HepG2 (cell line): ENCODE results near the gene ODC1. TPM values are rescaled to one million over a fixed set of nuclear protein-coding genes. Genes with fewer than 3 reads are reported as not detected.

Experiments used
- BRD4 ChIP-seq: sonication (generic); formaldehyde crosslinking; IDR thresholded peaks from 2 replicates; pipeline ENCODE4 v1.4.0; 2020; ENCODE audit warnings: missing genetic modification reagents
- CBFB ChIP-seq: sonication (generic); formaldehyde crosslinking; IDR thresholded peaks from 2 replicates; pipeline ENCODE4 v1.4.0; 2020; ENCODE audit warnings: missing genetic modification reagents
- DR1 ChIP-seq: sonication (generic); formaldehyde crosslinking; IDR thresholded peaks from 2 replicates; pipeline ENCODE4 v1.8.0; 2021; ENCODE audit warnings: mild to moderate bottlenecking, missing genetic modification reagents, inconsistent platforms
- GLI4 ChIP-seq: sonication (generic); formaldehyde crosslinking; IDR thresholded peaks from 2 replicates; pipeline ENCODE4 v1.5.1; 2020; ENCODE audit warnings: missing genetic modification reagents, mild to moderate bottlenecking, moderate library complexity, borderline replicate concordance
- JUNB ChIP-seq: sonication (generic); formaldehyde crosslinking; IDR thresholded peaks from 2 replicates; pipeline ENCODE4 v1.8.0; 2022; ENCODE audit warnings: missing genetic modification reagents, mild to moderate bottlenecking, borderline replicate concordance
- JUND ChIP-seq: sonication (generic); formaldehyde crosslinking; IDR thresholded peaks from 2 replicates; pipeline ENCODE4 v1.8.0; 2022; ENCODE audit warnings: mild to moderate bottlenecking, missing genetic modification reagents
- LBX2 ChIP-seq: sonication (generic); formaldehyde crosslinking; IDR thresholded peaks from 2 replicates; pipeline ENCODE4 v1.5.0; 2020; ENCODE audit warnings: missing genetic modification reagents, mild to moderate bottlenecking, borderline replicate concordance
- MED8 ChIP-seq: sonication (generic); formaldehyde crosslinking; IDR thresholded peaks from 2 replicates; pipeline ENCODE4 v1.8.1; 2023; ENCODE audit warnings: mild to moderate bottlenecking, missing genetic modification reagents; ENCODE audit not compliant: insufficient replicate concordance
- MEIS2 ChIP-seq: sonication (generic); formaldehyde crosslinking; IDR thresholded peaks from 2 replicates; pipeline ENCODE4 v1.9.0; 2021; ENCODE audit warnings: mild to moderate bottlenecking, missing genetic modification reagents
- MTA3 ChIP-seq: sonication (generic); formaldehyde crosslinking; IDR thresholded peaks from 2 replicates; pipeline ENCODE4 v1.4.0; 2020; ENCODE audit warnings: missing genetic modification reagents
- NR0B2 ChIP-seq: sonication (generic); formaldehyde crosslinking; IDR thresholded peaks from 2 replicates; pipeline ENCODE4 v1.4.0; 2020; ENCODE audit warnings: mild to moderate bottlenecking, missing genetic modification reagents
- PAF1 ChIP-seq: IDR thresholded peaks from 2 replicates; pipeline ENCODE4 v1.6.1; 2016; ENCODE audit warnings: missing genetic modification reagents, missing compliant biosample characterization
- PBX3 ChIP-seq: sonication (generic); formaldehyde crosslinking; IDR thresholded peaks from 2 replicates; pipeline ENCODE4 v1.8.1; 2023; ENCODE audit warnings: missing genetic modification reagents, inconsistent platforms, borderline replicate concordance
- SP4 ChIP-seq: sonication (generic); formaldehyde crosslinking; IDR thresholded peaks from 2 replicates; pipeline ENCODE4 v1.8.1; 2023; ENCODE audit warnings: mild to moderate bottlenecking, missing genetic modification reagents
- TERF1 ChIP-seq: sonication (generic); formaldehyde crosslinking; IDR thresholded peaks from 2 replicates; pipeline ENCODE4 v1.8.0; 2022; ENCODE audit warnings: mild to moderate bottlenecking, missing genetic modification reagents, moderate library complexity
- ZHX1 ChIP-seq: sonication (generic); formaldehyde crosslinking; IDR thresholded peaks from 2 replicates; pipeline ENCODE4 v1.8.1; 2022; ENCODE audit warnings: low read depth, mild to moderate bottlenecking, missing genetic modification reagents
- ZNF180 ChIP-seq: sonication (generic); formaldehyde crosslinking; IDR thresholded peaks from 2 replicates; pipeline ENCODE4 v1.4.0; 2020; ENCODE audit warnings: low read depth, missing genetic modification reagents, borderline replicate concordance
- ZNF207 ChIP-seq: fragments of 450-650 bp; IDR thresholded peaks from 2 replicates; pipeline ENCODE4 v1.6.1; 2016; ENCODE audit warnings: antibody characterized with exemption, borderline replicate concordance
- ZNF333 ChIP-seq: sonication (generic); formaldehyde crosslinking; IDR thresholded peaks from 2 replicates; pipeline ENCODE4 v1.4.0; 2020; ENCODE audit warnings: mild to moderate bottlenecking, missing genetic modification reagents, borderline replicate concordance
- ZNF383 ChIP-seq: sonication (generic); formaldehyde crosslinking; IDR thresholded peaks from 2 replicates; pipeline ENCODE4 v1.4.0; 2020; ENCODE audit warnings: missing genetic modification reagents, mild to moderate bottlenecking, borderline replicate concordance
- ZNF570 ChIP-seq: sonication (generic); formaldehyde crosslinking; IDR thresholded peaks from 2 replicates; pipeline ENCODE4 v1.4.0; 2020; ENCODE audit warnings: mild to moderate bottlenecking, missing genetic modification reagents, borderline replicate concordance
- ZNF883 ChIP-seq: sonication (generic); formaldehyde crosslinking; IDR thresholded peaks from 2 replicates; pipeline ENCODE4 v1.5.1; 2020; ENCODE audit warnings: mild to moderate bottlenecking, missing genetic modification reagents; ENCODE audit errors: not compliant biosample characterization
- polyA plus RNA-seq, 8 experiments: library from polyadenylated mRNA; depleted of rRNA in 3 of 8; stranded (reverse) in 7 of 8; unstranded in 1 of 8; fragments of >200 nt; fragmentation: Illumina TruSeq in 4 of 8; extraction: Trizol in 4 of 8; gene quantifications; 2 replicates each; pipeline versions ENCODE4 v1.2.1 to v1.2.3, GENCODE V29; 2011 to 2016; ENCODE audit warnings: low read depth in 4 of 8, missing spikeins in 1 of 8, mixed read lengths in 1 of 8; ENCODE audit not compliant: insufficient read depth in 1 of 8
- total RNA-seq, 5 experiments: library from RNA; depleted of rRNA; stranded (reverse); fragments of >200 nt; fragmentation: Illumina TruSeq; extraction: Trizol; gene quantifications; 2 replicates each; pipeline ENCODE4 v1.2.3, GENCODE V29; 2016; ENCODE audit warnings: low read depth in 1 of 5

ODC1 gene
- total and polyA plus RNA-seq, 2 of the 13 experiments (the other 11 are each of a cell fraction or from before 2014, with no cell fraction given) = 142 to 371 TPM

GRCh38 chr2:10448576-10449485 lies 704 bp upstream of the ODC1 start (continued):
- TF ChIP-seq ZNF883 (peak; percentile 100), ZNF570 (CRISPR knock-in tag) (peak; percentile 99; the same call in 1 of the 2 replicates), MEIS2 (CRISPR knock-in tag) (peak; percentile 99), LBX2 (CRISPR knock-in tag) (peak; percentile 100), BRD4 (CRISPR knock-in tag) (peak; percentile 80; the same call in 1 of the 2 replicates), ZHX1 (CRISPR knock-in tag) (peak; percentile 91), MED8 (CRISPR knock-in tag) (peak; percentile 86), MTA3 (CRISPR knock-in tag) (no peak), JUNB (peak; percentile 87), ZNF207 (no peak), ZNF383 (CRISPR knock-in tag) (no peak; the same call in 1 of the 2 replicates), JUND (CRISPR knock-in tag) (peak; percentile 65; the same call in 1 of the 2 replicates), PBX3 (CRISPR knock-in tag) (peak; percentile 92; the same call in 1 of the 2 replicates), ZNF333 (CRISPR knock-in tag) (peak; percentile 88), SP4 (CRISPR knock-in tag) (peak; percentile 56; the same call in 1 of the 2 replicates), PAF1 (CRISPR knock-in tag) (no peak), DR1 (peak; percentile 62), NR0B2 (peak; percentile 99), CBFB (peak; percentile 73), GLI4 (CRISPR knock-in tag) (peak; percentile 90), TERF1 (CRISPR knock-in tag) (peak; percentile 97), ZNF180 (CRISPR knock-in tag) (0 out of 2 replicates have a peak, but pooled peaks have one; percentile 65)
